OCI-LY7 (cell line): Measurements from ENCODE around the gene CD226. TPM values are rescaled to one million over a fixed set of nuclear protein-coding genes. Genes with fewer than 3 reads are reported as not detected.
A peak's percentile ranks its signal among the peaks of the same experiment; 100 is the strongest.
"Not testable (repeated sequence)": the region's sequence is repeated elsewhere in the genome, so short reads cannot be mapped to it uniquely, and the experiment has no call there.

Experiments
- BruUV-seq: library from RNA; stranded (reverse); fragments of 400-500 nt; replicated peaks from 2 replicates; lab custom pipeline; 2021; lab: Mats Ljungman, UMichigan
- CTCF ChIA-PET: fragments of 300-600 bp; sonication (Branson Sonifier 250); formaldehyde crosslinking; loops from one replicate; lab custom pipeline; 2022; ENCODE audit warnings: antibody characterized with exemption; ENCODE audit not compliant: unreplicated experiment; lab: Charles Lee
- POLR2A ChIA-PET: fragments of 300-600 bp; sonication (Branson Sonifier 250); formaldehyde crosslinking; loops from one replicate; lab custom pipeline; 2022; ENCODE audit warnings: antibody characterized with exemption; lab: Charles Lee
- DNase-seq: peaks from one replicate; pipeline ENCODE4 v3.0.0-alpha.2; 2015; ENCODE audit warnings: low spot score
- H2AFZ ChIP-seq: fragments of 200-600 bp; sonication (generic), shearing (Covaris generic); 2 replicates; pipeline ENCODE4 v1.6.1; 2014; ENCODE audit warnings: mild to moderate bottlenecking, antibody characterized with exemption, low read length, moderate library complexity
- H3K27ac ChIP-seq: fragments of 200-600 bp; sonication (generic); 2 replicates; pipeline ENCODE4 v1.5.1; 2014; ENCODE audit warnings: mixed run types, low read depth, mild to moderate bottlenecking, moderate library complexity, low read length, inconsistent platforms; ENCODE audit not compliant: poor library complexity, severe bottlenecking
- H3K36me3 ChIP-seq: fragments of 200-600 bp; sonication (generic); 2 replicates; pipeline ENCODE4 v1.6.1; 2014; ENCODE audit warnings: mild to moderate bottlenecking, antibody characterized with exemption, low read length, moderate library complexity, mixed read lengths; ENCODE audit not compliant: insufficient read depth
- H3K4me1 ChIP-seq: fragments of 200-600 bp; sonication (generic); 2 replicates; pipeline ENCODE4 v1.5.1; 2014; ENCODE audit warnings: mild to moderate bottlenecking, low read length; ENCODE audit not compliant: insufficient read depth, poor library complexity, severe bottlenecking
- H3K4me2 ChIP-seq: fragments of 200-600 bp; sonication (generic); 2 replicates; pipeline ENCODE4 v1.6.1; 2014; ENCODE audit warnings: mild to moderate bottlenecking, low read length
- H3K4me3 ChIP-seq: fragments of 200-600 bp; sonication (generic); 2 replicates; pipeline ENCODE4 v1.5.1; 2014; ENCODE audit warnings: mild to moderate bottlenecking, low read depth, low read length; ENCODE audit not compliant: poor library complexity, severe bottlenecking
- H3K79me2 ChIP-seq: fragments of 200-600 bp; sonication (generic); 2 replicates; pipeline ENCODE4 v1.6.1; 2016; ENCODE audit warnings: low read depth, mild to moderate bottlenecking, low read length, moderate library complexity, mixed read lengths; ENCODE audit not compliant: insufficient read depth
- H3K9me2 ChIP-seq: fragments of 200-600 bp; sonication (generic); 2 replicates; pipeline ENCODE4 v1.6.1; 2016; ENCODE audit warnings: mild to moderate bottlenecking, low read length, mixed read lengths; ENCODE audit not compliant: insufficient read depth
- H3K9me3 ChIP-seq: fragments of 200-600 bp; sonication (generic); 2 replicates; pipeline ENCODE4 v1.6.1; 2014; ENCODE audit warnings: mild to moderate bottlenecking, mixed run types, low read length, mixed read lengths
- H4K20me1 ChIP-seq: fragments of 200-600 bp; sonication (generic); 2 replicates; pipeline ENCODE4 v1.6.1; 2014; ENCODE audit warnings: mild to moderate bottlenecking, antibody characterized with exemption, low read length, moderate library complexity, mixed read lengths; ENCODE audit not compliant: insufficient read depth
- CTCF ChIP-seq: fragments of 200-600 bp; sonication (generic); conservative IDR thresholded peaks from 2 replicates; pipeline ENCODE4 v1.5.1; 2014; ENCODE audit warnings: mild to moderate bottlenecking, antibody characterized with exemption, low read length, moderate library complexity, mixed read lengths
- EZH2phosphoT487 ChIP-seq: fragments of 200-600 bp; sonication (generic); IDR thresholded peaks from 2 replicates; pipeline ENCODE4 v1.6.1; 2018; ENCODE audit warnings: low read depth, borderline replicate concordance, mild to moderate bottlenecking, mixed run types, antibody characterized with exemption, low read length, moderate library complexity, mixed read lengths
- intact Hi-C: fragments of 100-400 bp; cut with micrococcal nuclease; formaldehyde crosslinking; loops from one replicate; pipeline ENCODE4 v1.10.0; 2022; ENCODE audit not compliant: unreplicated experiment
- total RNA-seq, 2 experiments: library from RNA; depleted of rRNA in 1 of 2; stranded (reverse); fragments of >200 nt in 1 of 2; shearing (Covaris generic) in 1 of 2; gene quantifications; 2 replicates each; pipeline ENCODE4 v1.2.3, GENCODE V29; 2014 to 2022

CD226 gene
- total RNA-seq, 2 experiments from 2014 or later = 0.25 TPM; not detected in 1

DNA sequence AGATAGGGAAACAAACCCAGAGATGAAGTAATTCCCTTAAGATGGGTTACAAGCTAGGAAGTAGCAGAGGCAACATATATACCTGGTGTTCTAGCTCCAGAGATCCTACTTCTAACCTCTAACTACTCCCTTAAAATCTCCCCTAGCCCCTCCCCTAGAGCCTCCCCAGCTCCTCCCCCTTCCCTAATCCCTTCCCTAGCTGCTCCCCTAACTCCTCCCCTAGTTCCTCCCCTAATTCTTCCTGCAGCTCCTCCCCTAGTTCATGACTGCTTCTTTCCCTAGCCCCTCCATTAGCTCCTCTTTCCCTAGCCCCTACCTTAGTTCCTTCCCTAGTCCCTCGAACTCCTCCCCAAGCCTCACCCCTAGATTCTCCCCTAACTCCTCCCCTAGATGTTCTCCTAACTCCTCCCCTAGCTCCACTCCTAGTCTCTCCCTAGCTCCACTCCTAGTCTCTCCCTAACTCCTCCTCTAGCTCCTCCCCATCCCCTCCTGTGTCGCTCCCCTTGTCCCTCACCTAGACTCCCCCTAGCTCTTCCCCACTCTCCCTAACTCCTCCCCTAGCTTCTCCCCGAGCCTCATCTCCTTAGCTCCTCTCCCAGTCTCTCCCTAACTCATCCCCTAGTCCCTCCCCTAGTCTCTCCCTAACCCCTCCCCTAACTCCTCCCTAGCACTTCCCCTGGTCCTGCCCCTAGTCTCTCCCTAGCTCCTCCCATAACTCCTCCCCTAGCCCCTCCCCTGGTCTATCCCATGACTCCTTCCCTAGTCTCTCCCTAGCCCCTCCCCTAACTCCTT lies 108.9 kb downstream of the CD226 start:
- H3K4me3 ChIP-seq = no peak overlapping the region
- ChIA-PET POLR2A (interaction anchor here (0.6 kb wide), 1 partner anchor 717 kb away, joined by 5 read pairs; no protein-coding TSS in a partner anchor), CTCF (interaction anchor here (0.8 kb wide), 1 partner anchor 17 kb away, joined by 3 read pairs; no protein-coding TSS in a partner anchor)
- H3K36me3 ChIP-seq = no peaks in the 10 kb centered on the region
- H4K20me1 ChIP-seq = no peaks in the 10 kb centered on the region
- no peaks in the 10 kb centered on the region for H3K9me2 ChIP-seq
- H3K27ac ChIP-seq = no peak overlapping the region
- TF ChIP-seq EZH2phosphoT487 (no peak), CTCF (no peak)
- BruUV-seq = no TSS peak
- H3K4me2 ChIP-seq = no peak overlapping the region
- intact Hi-C loops = no loop called here
- no peaks in the 10 kb centered on the region for H3K79me2 ChIP-seq
- no peaks in the 10 kb centered on the region for H3K9me3 ChIP-seq
- no peaks in the 10 kb centered on the region for H3K4me1 ChIP-seq
- DNase-seq = peak; percentile 16
- H2AFZ ChIP-seq = no peak overlapping the region

GRCh38 chr18:69838003-69838402 lies 109.7 kb downstream of the CD226 start:
- H3K79me2 ChIP-seq = no peaks in the 10 kb centered on the region
- H3K4me2 ChIP-seq = no peak overlapping the region
- no peak overlapping the region for H3K27ac ChIP-seq
- BruUV-seq = no TSS peak
- H3K36me3 ChIP-seq = no peaks in the 10 kb centered on the region
- no peaks in the 10 kb centered on the region for H3K9me3 ChIP-seq
- no peak for TF ChIP-seq EZH2phosphoT487
- no peak for TF ChIP-seq CTCF
- H3K4me1 ChIP-seq = no peaks in the 10 kb centered on the region
- H3K9me2 ChIP-seq = no peaks in the 10 kb centered on the region
- H2AFZ ChIP-seq = no peak overlapping the region
- ChIA-PET POLR2A (no interaction called here), CTCF (interaction anchor here (0.8 kb wide), 1 partner anchor 16 kb away, joined by 3 read pairs; no protein-coding TSS in a partner anchor)
- no peak overlapping the region for H3K4me3 ChIP-seq
- no peaks in the 10 kb centered on the region for H4K20me1 ChIP-seq
- DNase-seq = no peak
- intact Hi-C loops = no loop called here

GRCh38 chr18:69834980-69835379 lies 112.7 kb downstream of the CD226 start:
- BruUV-seq, H3K4me3 ChIP-seq, DNase-seq, H3K79me2 ChIP-seq, H3K4me1 ChIP-seq, H3K4me2 ChIP-seq, CTCF ChIA-PET, intact Hi-C loops, H3K9me2 ChIP-seq, H3K27ac ChIP-seq, H2AFZ ChIP-seq, POLR2A ChIA-PET, H3K36me3 ChIP-seq, H4K20me1 ChIP-seq, H3K9me3 ChIP-seq: not testable (repeated sequence)
